Vagina (tissue), 2 donors: ENCODE results near the gene LSP1.

ENCODE experiments used
- CTCF ChIP-seq, 3 experiments: fragments of 450-650 bp in 2 of 3; fragments of 200-600 bp in 1 of 3; sonication (generic) in 1 of 3; IDR thresholded peaks; one replicate each; pipeline ENCODE4 v1.5.1; 2017 to 2019; ENCODE audit warnings: antibody characterized with exemption in 3 of 3, mild to moderate bottlenecking in 2 of 3, moderate library complexity in 2 of 3
- POLR2A ChIP-seq, 2 donors: fragments of 450-650 bp; IDR thresholded peaks; one replicate each; pipeline ENCODE4 v1.6.1; 2017; ENCODE audit warnings: antibody characterized with exemption in 2 of 2, mild to moderate bottlenecking in 2 of 2, moderate library complexity in 2 of 2

GRCh38 chr11:1889941-1890855, 37.3 kb downstream of the LSP1 start:
- no peak for TF ChIP-seq CTCF (IDR thresholded peaks at IDR 0.05)
- no peak for TF ChIP-seq POLR2A (IDR thresholded peaks at IDR 0.05)
